Activated naive CD4-positive, alpha-beta T cell (primary cell): ENCODE data around the gene PIM3.

Source experiments
- DNase-seq, 4 experiments: peaks; one replicate each; lab custom pipeline; 2025; lab: John Stamatoyannopoulos, UW

Gene PIM3

GRCh38 chr22:50000587-50001387 lies 40.2 kb downstream of the PIM3 start:
- no peak for DNase-seq

- no peak for DNase-seq
Observed at GRCh38 chr22:50001388-50002231, 41.0 kb downstream of the PIM3 start.

GRCh38 chr22:50002791-50003190 lies 42.2 kb downstream of the PIM3 start:
- DNase-seq: no peak

- DNase-seq: no peak
Observed at GRCh38 chr22:50004918-50005317, 44.3 kb downstream of the PIM3 start.

- no peak for DNase-seq
Observed at GRCh38 chr22:50007057-50007511, 46.5 kb downstream of the PIM3 start.

GRCh38 chr22:50008151-50009040 lies 47.8 kb downstream of the PIM3 start:
- no peak for DNase-seq

GRCh38 chr22:50009251-50009650 lies 48.7 kb downstream of the PIM3 start:
- DNase-seq: no peak

GRCh38 chr22:50009765-50010675 lies 49.4 kb downstream of the PIM3 start:
- DNase-seq: no peak

GRCh38 chr22:50010676-50011446 lies 50.3 kb downstream of the PIM3 start:
- peak in 1 of 4 experiments; percentile 33 for DNase-seq

- DNase-seq: no peak
Observed at GRCh38 chr22:50011447-50012210, 51.1 kb downstream of the PIM3 start.

- no peak for DNase-seq
Observed at GRCh38 chr22:50012211-50013181, 51.9 kb downstream of the PIM3 start, which contains the start of gene IL17REL. Gene IL17REL, minus strand, starts transcription at chr22:50012765. Its CDS starts 119 bp downstream, at chr22:50012646.
